Smooth muscle cell (in vitro differentiated cells): Measurements from ENCODE around the gene EMC8. TPM values are rescaled to one million over a fixed set of nuclear protein-coding genes. Genes with fewer than 3 reads are reported as not detected.

Source experiments
- DNase-seq: peaks from one replicate; lab custom pipeline; 2025; ENCODE audit not compliant: unreplicated experiment; lab: John Stamatoyannopoulos, UW
- H2AFZ ChIP-seq: fragments of 200-600 bp; sonication (generic); 2 replicates; pipeline ENCODE4 v1.6.0; 2016; ENCODE audit warnings: antibody characterized with exemption, low read depth, mild to moderate bottlenecking
- H3F3A ChIP-seq: fragments of 200-600 bp; sonication (generic); 2 replicates; pipeline ENCODE4 v1.6.0; 2017; ENCODE audit warnings: antibody characterized with exemption, low read depth
- H3K27ac ChIP-seq: fragments of 200-600 bp; sonication (generic); 2 replicates; pipeline ENCODE4 v1.5.1; 2016; ENCODE audit warnings: low read depth, mild to moderate bottlenecking
- H3K27me3 ChIP-seq: fragments of 200-600 bp; sonication (generic); 2 replicates; pipeline ENCODE4 v1.6.1; 2016; ENCODE audit warnings: low read depth, mild to moderate bottlenecking
- H3K36me3 ChIP-seq: fragments of 200-600 bp; sonication (generic); 2 replicates; pipeline ENCODE4 v1.5.1; 2016; ENCODE audit warnings: low read depth
- H3K4me1 ChIP-seq: fragments of 200-600 bp; sonication (generic); 2 replicates; pipeline ENCODE4 v1.5.1; 2016; ENCODE audit warnings: low read depth
- H3K4me2 ChIP-seq: fragments of 200-600 bp; sonication (generic); 2 replicates; pipeline ENCODE4 v1.6.0; 2016; ENCODE audit warnings: mild to moderate bottlenecking
- H3K4me3 ChIP-seq: fragments of 200-600 bp; sonication (generic); 2 replicates; pipeline ENCODE4 v1.5.1; 2016; ENCODE audit warnings: mild to moderate bottlenecking
- H3K79me2 ChIP-seq: fragments of 200-600 bp; sonication (generic); 2 replicates; pipeline ENCODE4 v1.6.0; 2016; ENCODE audit warnings: low read depth, mild to moderate bottlenecking
- H3K9ac ChIP-seq: fragments of 200-600 bp; sonication (generic); 2 replicates; pipeline ENCODE4 v1.6.0; 2016; ENCODE audit warnings: low read depth
- H3K9me3 ChIP-seq: fragments of 200-600 bp; sonication (generic); replicated peaks from 2 replicates; pipeline ENCODE4 v1.5.1; 2016; ENCODE audit warnings: low read depth
- H4K20me1 ChIP-seq: fragments of 200-600 bp; sonication (generic); 2 replicates; pipeline ENCODE4 v1.6.0; 2016; ENCODE audit warnings: low read depth
- CTCF ChIP-seq: fragments of 200-600 bp; sonication (generic); IDR thresholded peaks from 2 replicates; pipeline ENCODE4 v1.5.1; 2017; ENCODE audit warnings: borderline replicate concordance, mild to moderate bottlenecking, antibody characterized with exemption; ENCODE audit not compliant: insufficient read depth, poor library complexity, severe bottlenecking
- WGBS: methylation state at CpG from one replicate; pipeline ENCODE4 v1.1.7; 2016; ENCODE audit warnings: low lambda C conversion rate; 5-methylcytosine and 5-hydroxymethylcytosine counted together
- polyA plus RNA-seq: library from polyadenylated mRNA; unstranded; fragments of >200 nt; fragmentation: Nextera tagmentation; extraction: Ambion mirVana; gene quantifications from 2 replicates; pipeline ENCODE4 v1.2.1, GENCODE V29; 2016
- total RNA-seq: library from RNA; depleted of rRNA; stranded (reverse); fragments of >200 nt; gene quantifications from 2 replicates; pipeline ENCODE4 v1.2.3, GENCODE V29; 2014

Gene EMC8
- total and polyA plus RNA-seq, 2 experiments from 2014 or later: 40.4 to 40.9 TPM

- Histone ChIP-seq H3K79me2 (no peaks in the 10 kb centered on the region), H3K9me3 (no peaks in the 10 kb centered on the region), H3K36me3 (no peaks in the 10 kb centered on the region), H3K4me1 (no peaks in the 10 kb centered on the region), H3K27me3 (no peaks in the 10 kb centered on the region), H2AFZ (no peak overlapping the region), H3K4me2 (no peak overlapping the region), H4K20me1 (no peaks in the 10 kb centered on the region), H3K4me3 (no peak overlapping the region), H3K9ac (no peak overlapping the region), H3F3A (no peaks in the 10 kb centered on the region), H3K27ac (no peak overlapping the region)
- no peak for DNase-seq
- no peak for TF ChIP-seq CTCF
- WGBS: 96% methylated on average over 6 of the region's 6 CpGs
Measured at GRCh38 chr16:85773044-85773443, 26.3 kb downstream of the EMC8 start.

GRCh38 chr16:85770741-85771140 lies 28.6 kb downstream of the EMC8 start:
- H3K4me3 ChIP-seq: no peak overlapping the region
- 96% methylated on average over 6 of the region's 6 CpGs for WGBS
- no peaks in the 10 kb centered on the region for H3K9me3 ChIP-seq
- no peaks in the 10 kb centered on the region for H3K36me3 ChIP-seq
- H3K27me3 ChIP-seq: no peaks in the 10 kb centered on the region
- no peak overlapping the region for H3K9ac ChIP-seq
- TF ChIP-seq CTCF: no peak
- no peaks in the 10 kb centered on the region for H3K4me1 ChIP-seq
- H3K27ac ChIP-seq: no peak overlapping the region
- H3F3A ChIP-seq: no peaks in the 10 kb centered on the region
- no peaks in the 10 kb centered on the region for H3K79me2 ChIP-seq
- H2AFZ ChIP-seq: no peak overlapping the region
- no peak for DNase-seq
- no peak overlapping the region for H3K4me2 ChIP-seq
- no peaks in the 10 kb centered on the region for H4K20me1 ChIP-seq

- Histone ChIP-seq H2AFZ (no peak overlapping the region), H3K4me3 (no peak overlapping the region), H3K4me1 (no peaks in the 10 kb centered on the region), H3K4me2 (no peak overlapping the region), H3K9ac (no peak overlapping the region), H3K9me3 (no peaks in the 10 kb centered on the region), H3K36me3 (no peaks in the 10 kb centered on the region), H3K27ac (no peak overlapping the region), H4K20me1 (no peaks in the 10 kb centered on the region), H3K79me2 (no peaks in the 10 kb centered on the region), H3K27me3 (no peaks in the 10 kb centered on the region), H3F3A (no peaks in the 10 kb centered on the region)
- no peak for TF ChIP-seq CTCF
- no peak for DNase-seq
- WGBS: 66% methylated on average over 2 of the region's 2 CpGs
Measured at GRCh38 chr16:85768199-85768598, 31.1 kb downstream of the EMC8 start.

GRCh38 chr16:85767531-85767930 lies 31.8 kb downstream of the EMC8 start:
- no peak overlapping the region for H3K4me3 ChIP-seq
- peak overlapping the region; percentile 22 for H3K27ac ChIP-seq
- no peaks in the 10 kb centered on the region for H3K79me2 ChIP-seq
- H2AFZ ChIP-seq: no peak overlapping the region
- no peaks in the 10 kb centered on the region for H4K20me1 ChIP-seq
- H3K27me3 ChIP-seq: no peaks in the 10 kb centered on the region
- no peak for TF ChIP-seq CTCF
- DNase-seq: no peak
- H3K4me1 ChIP-seq: no peaks in the 10 kb centered on the region
- no peaks in the 10 kb centered on the region for H3K9me3 ChIP-seq
- H3F3A ChIP-seq: no peaks in the 10 kb centered on the region
- peak overlapping the region; percentile 5 for H3K4me2 ChIP-seq
- 38% methylated on average over 8 of the region's 8 CpGs for WGBS
- H3K36me3 ChIP-seq: no peaks in the 10 kb centered on the region
- no peak overlapping the region for H3K9ac ChIP-seq
